ENCODE data around the gene GNG10. TPM values are rescaled to one million over a fixed set of nuclear protein-coding genes. Genes with fewer than 3 reads are reported as not detected.

The GNG10 gene
- total and polyA plus RNA-seq, 8 donors, result 12.3 to 93.7 (median 55.1) TPM

GRCh38 chr9:111630182-111630963 is 31.0 kb upstream of the GNG10 start:
- intact Hi-C loops (cut with DNase I; ENCODE audit: low total_unique reads), result no loop called here
- 5 to 11% (median 8%) methylated on average over 15 to 17 of the region's 17 CpGs for WGBS, 5 donors
- Histone ChIP-seq H3K4me3 (peak overlapping the region; percentile 70 to 91 (median 88)), H3K27ac (peak overlapping the region; percentile 77 to 96 (median 90)), H3K27me3 (no peaks in the 10 kb centered on the region), H3K4me1 (peaks cover 14 to 46% (median 37%) of the 10 kb centered on the region in 4 donors), H3K9me3 (no peaks in the 10 kb centered on the region), H3K36me3 (no peaks in the 10 kb centered on the region)
- TF ChIP-seq EP300 (IDR thresholded peaks at IDR 0.05), result no peak
- TF ChIP-seq POLR2AphosphoS5 (IDR thresholded peaks at IDR 0.05), result no peak
- TF ChIP-seq CTCF (IDR thresholded peaks at IDR 0.05), result no peak
- no peak for TF ChIP-seq POLR2A (IDR thresholded peaks at IDR 0.05)
- DNase-seq, result no peak

GRCh38 chr9:111630964-111631213 is 30.5 kb upstream of the GNG10 start:
- no peak for DNase-seq
- peak overlapping the region; percentile 70 to 91 (median 88) for H3K4me3 ChIP-seq
- no peaks in the 10 kb centered on the region for H3K36me3 ChIP-seq
- no peak for TF ChIP-seq POLR2A (IDR thresholded peaks at IDR 0.05)
- TF ChIP-seq POLR2AphosphoS5 (IDR thresholded peaks at IDR 0.05), result no peak
- TF ChIP-seq CTCF (IDR thresholded peaks at IDR 0.05), result peak in 1 of 7 experiments; percentile 22
- no peak for TF ChIP-seq EP300 (IDR thresholded peaks at IDR 0.05)
- no peaks in the 10 kb centered on the region for H3K27me3 ChIP-seq
- H3K4me1 ChIP-seq, result peaks cover 14 to 51% (median 39%) of the 10 kb centered on the region in 4 donors
- H3K27ac ChIP-seq, result peak overlapping the region; percentile 77 to 96 (median 90)
- intact Hi-C loops (cut with DNase I; ENCODE audit: low total_unique reads), result no loop called here
- no peaks in the 10 kb centered on the region for H3K9me3 ChIP-seq
- WGBS, 5 donors, result 0 to 1% (median 0%) methylated on average over 13 to 14 of the region's 14 CpGs

GRCh38 chr9:111631214-111631971 is 30.0 kb upstream of the GNG10 start, which contains the start of gene DNAJC25:
Gene DNAJC25 (plus strand): TSS chr9:111631334. CDS start chr9:111631408, 74 bp downstream.
- TF ChIP-seq CTCF (IDR thresholded peaks at IDR 0.05), result no peak
- TF ChIP-seq POLR2AphosphoS5 (IDR thresholded peaks at IDR 0.05), result peak; percentile 98 to 99 (median 99)
- TF ChIP-seq POLR2A (IDR thresholded peaks at IDR 0.05), result peak in 2 of 4 donors; percentile 84 to 94
- TF ChIP-seq EP300 (IDR thresholded peaks at IDR 0.05), result no peak
- intact Hi-C loops (cut with DNase I; ENCODE audit: low total_unique reads), result no loop called here
- Histone ChIP-seq H3K4me3 (peak within 1 kb of the TSS; percentile 70 to 91 (median 88)), H3K27ac (peak within 1 kb of the TSS; percentile 85 to 96 (median 91)), H3K36me3 (no peaks in the 10 kb centered on the region), H3K4me1 (peaks cover 14 to 55% (median 42%) of the 10 kb centered on the region in 4 donors), H3K9me3 (no peaks in the 10 kb centered on the region), H3K27me3 (no peaks in the 10 kb centered on the region)
- peak; percentile 97 to 99 for DNase-seq
- 0 to 1% (median 0%) methylated on average over 39 to 79 of the region's 79 CpGs for WGBS, 5 donors

GRCh38 chr9:111632060-111632459 is 29.3 kb upstream of the GNG10 start:
- intact Hi-C loops (cut with DNase I; ENCODE audit: low total_unique reads), result no loop called here
- no peak for DNase-seq
- 20 to 38% (median 29%) methylated on average over 5 of the region's 5 CpGs for WGBS, 5 donors
- peak overlapping the region in 4 of 5 donors; percentile 85 to 96 (median 90) for H3K27ac ChIP-seq
- no peaks in the 10 kb centered on the region for H3K27me3 ChIP-seq
- H3K4me3 ChIP-seq, result peak overlapping the region; percentile 70 to 91 (median 88)
- peaks cover 14 to 55% (median 42%) of the 10 kb centered on the region in 4 donors for H3K4me1 ChIP-seq
- H3K9me3 ChIP-seq, result no peaks in the 10 kb centered on the region
- no peaks in the 10 kb centered on the region for H3K36me3 ChIP-seq
- TF ChIP-seq POLR2A (IDR thresholded peaks at IDR 0.05), result no peak
- no peak for TF ChIP-seq EP300 (IDR thresholded peaks at IDR 0.05)
- no peak for TF ChIP-seq CTCF (IDR thresholded peaks at IDR 0.05)
- no peak for TF ChIP-seq POLR2AphosphoS5 (IDR thresholded peaks at IDR 0.05)
